H9 (cell line): Measurements from ENCODE around the gene F13A1. TPM values are rescaled to one million over a fixed set of nuclear protein-coding genes. Genes with fewer than 3 reads are reported as not detected.

Experiments
- DNase-seq: peaks from one replicate; pipeline ENCODE4 v3.0.0-alpha.2; 2017
- H2AFZ ChIP-seq: one replicate; pipeline ENCODE4 v1.6.1; 2013; ENCODE audit warnings: mild to moderate bottlenecking, low read length, control low read depth, moderate library complexity
- H2AK5ac ChIP-seq: 2 replicates; pipeline ENCODE4 v1.6.1; 2013; ENCODE audit warnings: low read length, control low read depth, mixed read lengths; ENCODE audit not compliant: insufficient read length
- H2BK120ac ChIP-seq: one replicate; pipeline ENCODE4 v1.6.1; 2013; ENCODE audit warnings: low read depth, mild to moderate bottlenecking, low read length, control low read depth, inconsistent platforms; ENCODE audit not compliant: poor library complexity, severe bottlenecking
- H2BK12ac ChIP-seq: 2 replicates; pipeline ENCODE4 v1.6.1; 2013; ENCODE audit warnings: low read length, control low read depth, mixed read lengths, low read depth; ENCODE audit not compliant: insufficient read length
- H2BK15ac ChIP-seq: 2 replicates; pipeline ENCODE4 v1.6.1; 2013; ENCODE audit warnings: low read depth, low read length, control low read depth
- H2BK20ac ChIP-seq: one replicate; pipeline ENCODE4 v1.6.1; 2013; ENCODE audit warnings: low read depth, mild to moderate bottlenecking, low read length, control low read depth, inconsistent platforms; ENCODE audit not compliant: poor library complexity, severe bottlenecking
- H2BK5ac ChIP-seq: 2 replicates; pipeline ENCODE4 v1.6.1; 2013; ENCODE audit warnings: low read length, control low read depth, mixed read lengths; ENCODE audit not compliant: insufficient read length
- H3K14ac ChIP-seq: 2 replicates; pipeline ENCODE4 v1.6.1; 2013; ENCODE audit warnings: low read length, control low read depth; ENCODE audit not compliant: insufficient read depth
- H3K18ac ChIP-seq: 2 replicates; pipeline ENCODE4 v1.6.1; 2013; ENCODE audit warnings: low read depth, mild to moderate bottlenecking, mixed read lengths, low read length, control low read depth; ENCODE audit not compliant: insufficient read length
- H3K23ac ChIP-seq: 2 replicates; pipeline ENCODE4 v1.6.1; 2013; ENCODE audit warnings: low read length, control low read depth, mixed read lengths, low read depth; ENCODE audit not compliant: insufficient read length
- H3K23me2 ChIP-seq: 2 replicates; pipeline ENCODE4 v1.6.1; 2013; ENCODE audit warnings: low read depth, mild to moderate bottlenecking, mixed read lengths, low read length, control low read depth; ENCODE audit not compliant: insufficient read length, poor library complexity, severe bottlenecking
- H3K27ac ChIP-seq: 2 replicates; pipeline ENCODE4 v1.5.1; 2013; ENCODE audit warnings: low read length, control low read depth, mixed read lengths, low read depth; ENCODE audit not compliant: insufficient read length
- H3K27me3 ChIP-seq: 2 replicates; pipeline ENCODE4 v1.6.1; 2013; ENCODE audit warnings: low read length, control low read depth, inconsistent platforms; ENCODE audit not compliant: insufficient read depth
- H3K4ac ChIP-seq: 2 replicates; pipeline ENCODE4 v1.6.1; 2013; ENCODE audit warnings: low read depth, mild to moderate bottlenecking, control low read depth, inconsistent platforms, low read length, moderate library complexity
- H3K4me1 ChIP-seq: 2 replicates; pipeline ENCODE4 v1.6.1; 2013; ENCODE audit warnings: low read length, control low read depth, inconsistent platforms; ENCODE audit not compliant: insufficient read depth
- H3K4me2 ChIP-seq: 2 replicates; pipeline ENCODE4 v1.6.1; 2013; ENCODE audit warnings: low read length, control low read depth, mixed read lengths; ENCODE audit not compliant: insufficient read length, insufficient read depth
- H3K56ac ChIP-seq: 2 replicates; pipeline ENCODE4 v1.6.1; 2013; ENCODE audit warnings: low read depth, mild to moderate bottlenecking, mixed read lengths, low read length, control low read depth; ENCODE audit not compliant: insufficient read length
- H3K79me1 ChIP-seq: 2 replicates; pipeline ENCODE4 v1.6.1; 2013; ENCODE audit warnings: low read depth, mild to moderate bottlenecking, moderate library complexity, low read length, control low read depth, inconsistent platforms; ENCODE audit not compliant: insufficient read depth, poor library complexity, severe bottlenecking
- H3K79me2 ChIP-seq: 2 replicates; pipeline ENCODE4 v1.6.1; 2013; ENCODE audit warnings: low read length, control low read depth, inconsistent platforms; ENCODE audit not compliant: insufficient read depth
- H3K9ac ChIP-seq: 2 replicates; pipeline ENCODE4 v1.6.1; 2013; ENCODE audit warnings: low read length, control low read depth, mixed read lengths; ENCODE audit not compliant: insufficient read length; ENCODE audit errors: extremely low read depth
- H3K9me3 ChIP-seq: one replicate; pipeline ENCODE4 v1.6.1; 2013; ENCODE audit warnings: low read depth, low read length, inconsistent platforms; ENCODE audit not compliant: control insufficient read depth
- H3T11ph ChIP-seq: one replicate; pipeline ENCODE4 v1.6.1; 2013; ENCODE audit warnings: mild to moderate bottlenecking, low read length, control low read depth, inconsistent platforms
- H4K20me1 ChIP-seq: one replicate; pipeline ENCODE4 v1.6.1; 2013; ENCODE audit not compliant: control insufficient read depth, insufficient read length, insufficient read depth
- H4K5ac ChIP-seq: 2 replicates; pipeline ENCODE4 v1.6.1; 2013; ENCODE audit warnings: low read depth, mild to moderate bottlenecking, mixed read lengths, low read length, control low read depth; ENCODE audit not compliant: insufficient read length
- H4K8ac ChIP-seq: replicated peaks from 2 replicates; pipeline ENCODE4 v1.6.1; 2013; ENCODE audit warnings: low read length, control low read depth, mixed read lengths, low read depth; ENCODE audit not compliant: insufficient read length
- H4K91ac ChIP-seq: 2 replicates; pipeline ENCODE4 v1.6.1; 2013; ENCODE audit warnings: low read depth, mild to moderate bottlenecking, moderate library complexity, mixed read lengths, low read length, control low read depth; ENCODE audit not compliant: insufficient read length
- H3K27ac Mint-ChIP-seq, 3 experiments: 2 replicates in 2 of 3; 3 replicates in 1 of 3; pipeline ENCODE4 v1.8.0; 2020 to 2021; ENCODE audit warnings: mixed read lengths in 3 of 3, mild to moderate bottlenecking in 1 of 3, moderate library complexity in 1 of 3
- H3K27me3 Mint-ChIP-seq: 2 replicates; pipeline ENCODE4 v1.8.0; 2021; ENCODE audit warnings: low read depth, mild to moderate bottlenecking, moderate library complexity, mixed read lengths
- H3K36me3 Mint-ChIP-seq, 3 experiments: 2 replicates in 2 of 3; 3 replicates in 1 of 3; pipeline ENCODE4 v1.8.0; 2020 to 2021; ENCODE audit warnings: low read depth in 3 of 3, mixed read lengths in 3 of 3; ENCODE audit not compliant: insufficient read depth in 1 of 3
- H3K4me1 Mint-ChIP-seq, 2 experiments: 2 replicates each; pipeline ENCODE4 v1.8.0; 2020; ENCODE audit warnings: mixed read lengths in 2 of 2
- H3K4me3 Mint-ChIP-seq, 2 experiments: 2 replicates in 1 of 2; 3 replicates in 1 of 2; pipeline ENCODE4 v1.8.0; 2020 to 2021; ENCODE audit warnings: mild to moderate bottlenecking in 2 of 2, mixed read lengths in 2 of 2, moderate library complexity in 1 of 2
- H3K9me3 Mint-ChIP-seq, 2 experiments: 2 replicates in 1 of 2; 3 replicates in 1 of 2; pipeline ENCODE4 v1.8.0; 2020; ENCODE audit warnings: mild to moderate bottlenecking in 2 of 2, mixed read lengths in 2 of 2, moderate library complexity in 1 of 2
- CTCF ChIP-seq: fragments of 200-600 bp; sonication (generic); conservative IDR thresholded peaks from 3 replicates; pipeline ENCODE4 v1.8.0; 2021; ENCODE audit warnings: antibody characterized with exemption, mild to moderate bottlenecking
- WGBS: extraction: QIAGEN DNeasy Blood & Tissue Kit; methylation state at CpG from one replicate; pipeline ENCODE4 v1.1.7; 2013; ENCODE audit warnings: missing lambda C conversion rate, low lambda C conversion rate, mixed read lengths; ENCODE audit not compliant: insufficient read length; ENCODE audit errors: extremely low coverage; 5-methylcytosine and 5-hydroxymethylcytosine counted together
- total RNA-seq: library from RNA; stranded (reverse); gene quantifications from 2 replicates; pipeline ENCODE4 v1.2.1, GENCODE V29; 2021

The F13A1 gene
- total RNA-seq, 1 experiment from 2014 or later, result 0.15 TPM

DNA sequence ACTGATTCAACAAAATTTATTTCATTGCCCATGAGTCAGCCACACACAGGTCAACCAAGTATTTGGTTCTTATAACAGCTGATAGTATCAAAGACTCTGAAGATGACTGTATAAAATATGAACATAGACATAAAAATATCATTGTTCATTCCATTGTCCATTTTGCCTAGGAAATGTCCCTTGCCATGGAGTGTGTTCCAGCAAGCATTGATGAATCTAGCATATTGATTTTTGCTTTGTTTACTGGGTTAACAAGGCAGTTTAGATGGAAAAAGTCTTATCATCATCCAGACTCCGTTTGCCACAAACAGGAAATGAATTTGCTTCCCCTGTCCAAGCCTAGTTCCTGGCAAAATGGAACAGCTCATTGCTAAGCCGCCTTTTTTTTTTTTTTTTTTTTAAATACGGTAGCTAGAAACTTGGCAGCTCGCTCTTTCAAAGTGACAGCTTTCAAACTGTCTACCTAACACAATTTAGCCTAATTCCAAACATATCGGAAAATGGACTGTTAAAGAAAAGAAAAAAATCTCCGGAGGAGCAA lies 7.5 kb downstream of the F13A1 start:
- Mint-ChIP-seq H3K4me1 (peaks cover 4 to 5% of the 10 kb centered on the region in 2 experiments; a peak in 3 of 4 replicates), H3K4me3 (no peak overlapping the region), H3K27ac (no peak overlapping the region), H3K27me3 (peaks cover 2% of the 10 kb centered on the region), H3K9me3 (no peaks in the 10 kb centered on the region), H3K36me3 (no peaks in the 10 kb centered on the region)
- TF ChIP-seq CTCF, result no peak
- Histone ChIP-seq H2BK20ac (no peak overlapping the region), H3K9me3 (no peaks in the 10 kb centered on the region), H3K79me2 (no peaks in the 10 kb centered on the region), H3K4me2 (no peak overlapping the region), H3K79me1 (no peaks in the 10 kb centered on the region), H3K4me1 (no peaks in the 10 kb centered on the region), H3K27ac (no peak overlapping the region), H3K27me3 (no peaks in the 10 kb centered on the region), H2BK15ac (no peak overlapping the region), H3K4ac (no peak overlapping the region), H4K20me1 (no peaks in the 10 kb centered on the region), H3K14ac (no peak overlapping the region), H3K56ac (no peak overlapping the region), H2BK5ac (no peak overlapping the region), H3K9ac (no peak overlapping the region), H2BK120ac (no peak overlapping the region), H3K18ac (no peak overlapping the region), H2BK12ac (no peak overlapping the region), H2AFZ (no peak overlapping the region), H3T11ph (no peak overlapping the region), H3K23ac (no peak overlapping the region), H2AK5ac (no peak overlapping the region), H4K91ac (no peak overlapping the region), H3K23me2 (no peaks in the 10 kb centered on the region), H4K5ac (no peak overlapping the region), H4K8ac (no peak overlapping the region)
- no peak for DNase-seq
- no CpG with 5 or more reads among the region's 6 CpGs for WGBS
